Hepatocyte (in vitro differentiated cells): Measurements from ENCODE around the gene CDK5R1. TPM values are rescaled to one million over a fixed set of nuclear protein-coding genes. Genes with fewer than 3 reads are reported as not detected.

Experiments used
- DNase-seq: peaks from one replicate; pipeline ENCODE4 v3.0.0-alpha.2; 2016; ENCODE audit warnings: low spot score
- H2AFZ ChIP-seq: fragments of 200-600 bp; sonication (generic); 2 replicates; pipeline ENCODE4 v1.6.0; 2016; ENCODE audit warnings: antibody characterized with exemption, mild to moderate bottlenecking
- H3K27ac ChIP-seq: fragments of 200-600 bp; sonication (generic); 2 replicates; pipeline ENCODE4 v1.5.1; 2016; ENCODE audit warnings: mild to moderate bottlenecking
- H3K27me3 ChIP-seq: fragments of 200-600 bp; sonication (generic); 2 replicates; pipeline ENCODE4 v1.6.1; 2016
- H3K36me3 ChIP-seq: fragments of 200-600 bp; sonication (generic); replicated peaks from 2 replicates; pipeline ENCODE4 v1.5.1; 2016; ENCODE audit warnings: low read depth; ENCODE audit not compliant: insufficient read depth
- H3K4me1 ChIP-seq: fragments of 200-600 bp; sonication (generic); 2 replicates; pipeline ENCODE4 v1.5.1; 2016; ENCODE audit warnings: mild to moderate bottlenecking, moderate library complexity; ENCODE audit not compliant: insufficient read depth
- H3K4me2 ChIP-seq: fragments of 200-600 bp; sonication (generic); 2 replicates; pipeline ENCODE4 v1.6.0; 2016
- H3K4me3 ChIP-seq: fragments of 200-600 bp; sonication (generic); 2 replicates; pipeline ENCODE4 v1.5.1; 2016; ENCODE audit warnings: mild to moderate bottlenecking
- H3K79me2 ChIP-seq: fragments of 200-600 bp; sonication (generic); 2 replicates; pipeline ENCODE4 v1.6.0; 2017; ENCODE audit warnings: mild to moderate bottlenecking
- H3K9me2 ChIP-seq: fragments of 200-600 bp; sonication (generic); replicated peaks from 2 replicates; pipeline ENCODE4 v1.6.0; 2017; ENCODE audit warnings: mild to moderate bottlenecking; ENCODE audit not compliant: insufficient read depth
- H3K9me3 ChIP-seq: fragments of 200-600 bp; sonication (generic); 2 replicates; pipeline ENCODE4 v1.5.1; 2016; ENCODE audit warnings: low read depth, mild to moderate bottlenecking
- H4K20me1 ChIP-seq: fragments of 200-600 bp; sonication (generic); 2 replicates; pipeline ENCODE4 v1.6.0; 2016; ENCODE audit warnings: mild to moderate bottlenecking; ENCODE audit not compliant: insufficient read depth, poor library complexity, severe bottlenecking
- CTCF ChIP-seq: fragments of 200-600 bp; sonication (generic); IDR thresholded peaks from 2 replicates; pipeline ENCODE4 v1.5.1; 2016; ENCODE audit warnings: antibody characterized with exemption, mild to moderate bottlenecking; ENCODE audit not compliant: poor library complexity
- EZH2 ChIP-seq: fragments of 200-600 bp; sonication (generic); IDR thresholded peaks from 2 replicates; pipeline ENCODE4 v1.6.1; 2016; ENCODE audit warnings: antibody characterized with exemption, mild to moderate bottlenecking, borderline replicate concordance
- EZH2phosphoT487 ChIP-seq: fragments of 200-600 bp; sonication (generic); IDR thresholded peaks from one replicate; pipeline ENCODE4 v1.6.1; 2018; ENCODE audit warnings: antibody characterized with exemption, mild to moderate bottlenecking, low read depth, moderate library complexity; ENCODE audit not compliant: unreplicated experiment, severe bottlenecking
- WGBS: methylation state at CpG from one replicate; pipeline ENCODE4 v1.1.6; 2016; ENCODE audit warnings: low lambda C conversion rate; ENCODE audit errors: missing lambda C conversion rate; 5-methylcytosine and 5-hydroxymethylcytosine counted together
- polyA plus RNA-seq: library from polyadenylated mRNA; unstranded; fragments of >200 nt; fragmentation: Nextera tagmentation; extraction: Ambion mirVana; gene quantifications from 2 replicates; pipeline ENCODE4 v1.2.1, GENCODE V29; 2016
- total RNA-seq: library from RNA; depleted of rRNA; stranded (reverse); fragments of >200 nt; gene quantifications from 2 replicates; pipeline ENCODE4 v1.2.3, GENCODE V29; 2014

The CDK5R1 gene
- total and polyA plus RNA-seq, 2 experiments from 2014 or later: 0.80 to 1.1 TPM

GRCh38 chr17:32463304-32463703, 23.5 kb upstream of the CDK5R1 start:
- Histone ChIP-seq H3K27me3 (no peaks in the 10 kb centered on the region), H3K36me3 (no peaks in the 10 kb centered on the region), H3K9me3 (no peaks in the 10 kb centered on the region), H2AFZ (no peak overlapping the region), H3K4me2 (no peak overlapping the region), H3K9me2 (no peaks in the 10 kb centered on the region), H4K20me1 (peaks cover 16% of the 10 kb centered on the region), H3K4me3 (no peak overlapping the region), H3K79me2 (peaks cover 27% of the 10 kb centered on the region), H3K4me1 (no peaks in the 10 kb centered on the region), H3K27ac (no peak overlapping the region)
- no peak for DNase-seq
- TF ChIP-seq CTCF (no peak), EZH2 (no peak), EZH2phosphoT487 (no peak)
- WGBS: 92% methylated on average over 3 of the region's 3 CpGs

GRCh38 chr17:32464374-32464773, 22.4 kb upstream of the CDK5R1 start:
- Histone ChIP-seq H3K4me2 (no peak overlapping the region), H3K4me1 (no peaks in the 10 kb centered on the region), H3K27ac (no peak overlapping the region), H3K9me3 (no peaks in the 10 kb centered on the region), H3K36me3 (no peaks in the 10 kb centered on the region), H4K20me1 (peaks cover 13% of the 10 kb centered on the region), H3K27me3 (no peaks in the 10 kb centered on the region), H3K79me2 (peaks cover 24% of the 10 kb centered on the region), H3K9me2 (no peaks in the 10 kb centered on the region), H2AFZ (no peak overlapping the region), H3K4me3 (no peak overlapping the region)
- TF ChIP-seq CTCF (no peak), EZH2 (no peak), EZH2phosphoT487 (no peak)
- DNase-seq: no peak
- WGBS: 87% methylated on average over 1 of the region's 1 CpG

- Histone ChIP-seq H3K4me1 (no peaks in the 10 kb centered on the region), H3K4me2 (no peak overlapping the region), H4K20me1 (peaks cover 4% of the 10 kb centered on the region), H3K36me3 (no peaks in the 10 kb centered on the region), H2AFZ (no peak overlapping the region), H3K9me3 (no peaks in the 10 kb centered on the region), H3K79me2 (peaks cover 10% of the 10 kb centered on the region), H3K9me2 (no peaks in the 10 kb centered on the region), H3K27ac (no peak overlapping the region), H3K4me3 (no peak overlapping the region), H3K27me3 (no peaks in the 10 kb centered on the region)
- TF ChIP-seq EZH2: no peak
- TF ChIP-seq EZH2phosphoT487: no peak
- no peak for TF ChIP-seq CTCF
- WGBS: 95% methylated on average over 7 of the region's 7 CpGs
- no peak for DNase-seq
Measured at GRCh38 chr17:32467949-32468348, 18.8 kb upstream of the CDK5R1 start.
